GM19467 (cell line): Measurements from ENCODE around the gene ABCB4.

Experiments used
- ATAC-seq: cut with Tn5 transposase; IDR thresholded peaks from one replicate; pipeline ENCODE4 v1.9.1; 2021; ENCODE audit warnings: mild to moderate bottlenecking, moderate library complexity; ENCODE audit not compliant: unreplicated experiment

Gene ABCB4

DNA sequence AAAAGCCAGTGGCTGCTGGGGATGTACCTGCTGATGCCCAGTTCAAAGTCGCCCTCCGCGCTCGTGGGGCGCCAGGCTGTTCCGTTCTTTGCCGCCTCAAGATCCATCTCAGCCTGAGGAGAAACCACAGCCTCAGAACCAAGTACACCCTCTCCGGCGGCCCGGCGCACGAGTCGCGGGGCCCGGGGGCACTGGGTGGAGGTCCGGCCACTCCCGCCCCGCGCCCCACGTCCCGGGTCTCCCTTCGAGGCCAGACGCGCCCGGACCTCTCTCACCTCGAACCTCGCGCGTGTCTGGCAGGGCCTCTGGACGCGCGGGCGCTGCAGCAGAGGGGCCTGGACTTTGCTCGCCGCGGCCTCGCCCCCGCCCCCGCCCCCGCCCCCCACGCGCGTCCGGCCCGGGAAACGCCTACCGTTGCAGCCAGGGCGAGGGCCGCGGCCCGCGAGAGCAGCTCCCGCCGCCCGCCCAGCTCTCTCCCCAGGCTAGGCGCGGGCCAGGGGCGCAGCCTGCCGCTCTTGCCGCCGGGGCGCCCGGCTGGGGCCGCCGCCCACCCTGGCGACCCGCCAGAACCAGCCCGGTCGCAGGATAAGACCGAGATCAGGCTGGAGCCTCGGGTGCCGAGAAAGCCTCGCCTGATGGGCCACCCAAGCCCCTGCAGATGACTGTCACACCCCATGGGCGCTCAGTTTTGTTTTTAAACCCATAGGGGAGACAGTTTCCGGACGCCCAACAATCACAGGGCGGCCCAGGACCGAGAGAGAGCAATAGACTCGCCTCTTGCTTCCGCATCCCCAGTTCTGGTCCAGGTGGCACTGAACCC is at the start of gene ABCB4:
Gene ABCB4 (minus strand): TSS at position 322 of the 820 bp plus-strand sequence. CDS start 215 bp downstream, at position 107.
- peak; percentile 27 for ATAC-seq

- ATAC-seq: no peak
These were observed 43.3 kb upstream of the ABCB4 start for GRCh38 chr7:87518735-87519134.

DNA sequence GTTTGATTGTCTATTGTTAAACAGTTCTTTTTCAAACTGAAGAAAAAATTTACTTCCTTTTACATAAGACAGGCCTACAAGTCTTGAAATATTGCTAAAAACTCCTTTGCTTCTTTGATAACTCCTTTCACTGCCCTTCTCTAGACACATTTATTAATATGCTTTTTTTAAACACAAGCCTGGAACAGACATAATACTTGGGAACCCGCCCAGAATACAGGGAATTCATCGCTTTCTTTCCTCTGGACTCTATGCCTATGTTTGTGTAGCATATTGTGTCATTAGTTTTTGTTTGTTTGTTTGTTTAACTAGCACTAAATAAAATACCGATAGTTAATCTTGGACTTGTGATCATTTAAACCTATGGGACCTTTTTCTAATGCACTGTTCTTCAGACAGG is 42.4 kb upstream of the ABCB4 start:
- ATAC-seq: no peak

DNA sequence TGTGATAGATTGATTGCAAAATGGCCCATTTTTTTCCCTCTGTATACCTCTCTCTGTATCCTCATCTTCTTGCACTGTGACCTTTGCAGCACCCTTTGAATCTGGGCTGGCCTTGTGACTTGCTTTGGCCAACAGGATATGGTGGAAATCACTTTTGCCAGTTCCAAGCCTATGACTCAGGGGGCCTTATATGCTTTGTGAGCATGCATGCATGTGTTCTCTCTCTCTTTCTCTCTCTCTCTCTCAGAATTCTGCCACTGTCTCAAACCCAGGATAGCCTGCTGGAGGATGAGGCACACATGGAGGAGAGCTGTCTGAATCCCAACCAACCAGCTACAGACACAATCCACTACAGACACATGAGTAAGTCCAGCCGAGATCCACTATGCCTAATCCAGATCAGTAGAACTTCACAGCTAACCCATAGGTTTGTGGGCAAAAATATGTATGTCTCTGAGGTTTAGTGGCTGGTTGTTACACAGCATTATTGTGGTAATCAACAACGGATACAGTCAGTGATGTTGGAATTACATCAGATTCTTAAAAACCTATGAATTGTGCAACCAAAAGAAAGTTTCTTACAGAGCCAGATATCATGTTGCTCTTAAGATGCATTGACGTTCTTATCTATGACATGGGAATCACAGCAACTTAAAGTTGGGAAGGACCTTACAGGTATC is 41.8 kb upstream of the ABCB4 start:
- no peak for ATAC-seq

- ATAC-seq: no peak
These were observed 38.4 kb upstream of the ABCB4 start for GRCh38 chr7:87513735-87514335.

DNA sequence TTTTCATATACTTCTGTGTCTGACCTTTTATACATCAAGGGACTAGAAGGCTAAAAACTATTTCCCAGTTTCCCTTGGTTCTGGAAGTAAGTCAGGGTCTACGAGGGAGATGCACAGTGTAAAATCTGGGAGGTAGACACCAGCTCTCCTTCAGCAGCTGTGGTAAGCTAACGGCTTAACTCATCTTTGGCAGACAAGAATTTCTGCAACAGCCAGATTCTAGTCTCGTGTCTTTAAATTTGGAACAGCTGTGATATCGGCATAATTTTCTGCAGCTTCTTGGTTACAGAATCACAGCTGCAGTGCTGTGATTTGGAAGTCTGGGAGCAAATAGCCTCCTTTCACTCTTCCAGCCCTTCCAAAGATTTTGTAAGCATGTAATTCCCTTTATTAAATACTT is 37.4 kb upstream of the ABCB4 start:
- ATAC-seq: no peak

DNA sequence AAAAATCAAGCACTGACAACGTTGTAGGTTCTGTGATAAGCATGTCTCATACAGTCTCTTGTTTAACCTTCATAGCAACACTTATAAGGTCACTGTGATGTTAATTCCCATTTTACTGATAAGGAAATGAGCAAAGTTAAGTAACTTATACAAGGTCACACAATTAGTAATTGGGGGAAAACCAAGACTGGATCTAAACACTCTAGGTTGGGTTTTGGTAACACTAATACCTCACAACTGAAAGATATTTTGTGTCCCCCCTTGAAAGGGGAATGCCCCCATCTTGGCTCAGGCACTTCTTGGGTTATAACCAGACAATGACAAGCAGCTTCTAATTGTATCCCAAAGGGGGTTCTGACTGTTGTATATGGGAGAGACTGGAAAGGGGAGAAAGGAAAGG is 36.0 kb upstream of the ABCB4 start:
- no peak for ATAC-seq

- ATAC-seq: no peak
These were observed 35.0 kb upstream of the ABCB4 start for GRCh38 chr7:87510411-87510875.

DNA sequence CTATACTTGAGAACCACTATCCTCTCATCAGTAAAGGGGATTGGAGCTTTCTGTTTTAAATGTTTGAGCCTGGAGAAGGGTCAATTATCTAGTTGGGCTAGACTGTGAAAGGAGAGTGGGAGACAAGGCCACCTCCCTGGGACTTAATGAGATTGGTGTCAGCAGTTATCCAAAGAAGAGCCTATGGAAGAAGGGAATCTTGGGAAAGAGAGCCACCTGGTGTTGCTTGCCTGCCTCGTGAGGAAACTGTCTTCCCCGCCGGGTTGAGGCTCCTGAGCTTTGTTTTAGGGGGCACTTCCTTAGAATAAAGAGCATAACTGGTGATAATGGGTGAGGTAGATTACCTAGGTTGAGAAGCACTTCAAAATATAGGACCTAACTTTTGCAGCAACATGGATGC is 32.0 kb upstream of the ABCB4 start:
- no peak for ATAC-seq

- no peak for ATAC-seq
These were observed 31.0 kb upstream of the ABCB4 start for GRCh38 chr7:87506246-87507180.

DNA sequence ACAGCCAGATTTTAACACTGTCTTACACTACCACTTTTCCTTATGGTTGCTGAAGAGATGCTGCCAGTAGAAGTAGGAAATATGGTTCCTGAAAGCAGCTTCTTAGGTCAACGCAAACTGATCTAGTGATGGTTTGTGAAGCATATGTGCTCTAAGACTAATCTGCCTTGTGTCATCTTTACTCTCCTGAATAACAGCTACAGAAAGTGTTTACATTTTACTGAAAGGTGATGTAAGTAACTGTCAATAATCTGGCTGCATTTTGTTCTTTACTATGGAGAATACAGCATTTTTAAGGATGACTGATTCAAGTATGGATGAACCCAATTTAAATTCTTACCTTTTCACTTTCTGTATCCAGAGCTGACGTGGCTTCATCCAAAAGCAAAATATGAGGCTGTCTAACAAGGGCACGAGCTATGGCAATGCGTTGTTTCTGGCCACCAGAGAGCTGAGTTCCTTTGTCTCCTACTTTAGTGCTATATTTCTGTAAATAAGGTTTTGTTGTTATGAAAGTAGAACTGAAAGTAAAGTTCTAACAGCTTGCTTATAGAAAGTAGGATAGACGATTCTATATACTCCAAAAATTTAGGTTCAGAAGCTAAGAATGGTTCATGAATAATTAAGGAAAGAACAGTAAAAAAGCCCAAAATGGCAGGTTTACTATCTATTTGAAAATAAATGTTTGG is 30.2 kb upstream of the ABCB4 start:
- ATAC-seq: no peak

GRCh38 chr7:87505122-87505521 is 29.6 kb upstream of the ABCB4 start:
- ATAC-seq: no peak

GRCh38 chr7:87499494-87499893 is 24.0 kb upstream of the ABCB4 start:
- no peak for ATAC-seq

GRCh38 chr7:87498893-87499292 is 23.4 kb upstream of the ABCB4 start:
- no peak for ATAC-seq

DNA sequence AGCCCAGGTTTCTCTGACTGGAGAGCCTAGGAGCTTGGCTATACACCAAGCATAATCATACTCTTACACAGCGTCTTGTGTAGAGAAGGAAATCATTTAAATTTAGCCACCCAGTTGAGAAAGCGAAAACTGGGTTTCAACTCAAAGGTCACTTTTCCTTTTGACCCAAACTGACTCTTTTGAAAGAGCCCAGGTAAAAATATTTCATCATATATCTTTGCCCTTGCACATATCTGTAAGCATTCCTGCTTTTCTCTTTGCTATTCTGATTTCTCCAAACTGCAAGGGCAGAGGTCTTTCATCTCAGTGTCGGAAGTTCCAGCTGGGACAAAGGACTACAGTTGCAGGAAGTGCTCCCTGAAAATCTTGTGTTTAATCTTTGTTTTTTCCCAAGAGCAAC is 22.0 kb upstream of the ABCB4 start:
- no peak for ATAC-seq

DNA sequence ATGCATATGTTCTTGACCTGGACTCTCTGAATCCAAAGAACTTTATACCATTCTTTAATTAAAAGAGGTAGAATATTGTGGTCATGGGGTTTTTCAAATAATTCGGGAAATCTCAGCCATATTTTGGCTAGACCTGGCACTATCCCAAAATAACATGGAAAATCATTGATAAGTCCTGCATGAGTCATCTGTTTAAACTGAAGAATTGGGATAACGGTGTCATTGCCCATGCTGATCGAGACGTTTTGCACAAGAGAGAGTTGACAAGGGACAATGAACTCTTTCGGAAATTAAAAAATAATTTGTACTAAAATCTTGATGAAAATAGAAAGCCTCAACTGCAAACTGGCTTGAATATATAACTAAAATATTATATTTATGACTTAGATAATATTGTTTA is 19.9 kb upstream of the ABCB4 start:
- no peak for ATAC-seq

DNA sequence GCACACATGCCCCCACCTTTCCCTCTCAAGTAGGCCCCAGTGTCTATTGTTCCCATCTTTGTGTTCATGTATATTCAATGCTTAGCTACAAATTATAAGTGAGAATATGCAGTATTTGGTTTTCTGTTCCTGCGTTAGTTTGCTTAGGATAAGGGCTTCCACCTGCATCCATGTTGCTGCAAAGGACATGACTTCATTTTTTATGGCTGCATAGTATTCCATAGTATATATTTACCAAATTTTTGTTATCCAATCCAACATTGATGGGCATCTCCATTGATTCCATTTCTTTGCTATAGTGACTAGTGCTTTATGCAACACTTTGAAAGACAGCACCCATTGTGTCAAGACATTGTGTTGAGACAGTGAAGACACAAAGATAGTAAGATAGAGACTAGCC is 19.0 kb upstream of the ABCB4 start:
- ATAC-seq: no peak

- no peak for ATAC-seq
These were observed 7.7 kb upstream of the ABCB4 start for GRCh38 chr7:87483131-87483530.

DNA sequence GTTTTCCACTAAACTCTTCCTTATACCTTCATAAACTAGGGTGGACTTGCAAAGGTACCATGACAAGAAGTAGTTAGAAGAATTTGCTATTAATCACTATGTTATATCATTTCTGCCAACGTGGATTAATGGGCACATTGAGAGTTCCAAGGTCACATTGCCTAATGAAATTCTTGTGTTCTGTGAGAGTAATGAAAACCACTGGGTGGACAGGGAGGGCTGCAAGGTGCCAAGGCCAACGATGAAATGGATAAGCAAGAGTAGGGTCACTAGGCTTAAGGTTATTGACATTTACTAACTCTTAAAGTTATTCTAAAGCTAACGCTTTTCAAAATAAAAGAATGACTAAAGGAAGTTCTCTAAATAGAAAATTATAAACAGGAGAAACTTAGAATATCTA is 6.6 kb upstream of the ABCB4 start:
- no peak for ATAC-seq

GRCh38 chr7:87480386-87480785 is 4.9 kb upstream of the ABCB4 start:
- no peak for ATAC-seq
